Heart right ventricle (tissue), 16 donors: Measurements from ENCODE around the gene CX3CL1. TPM values are rescaled to one million over a fixed set of nuclear protein-coding genes. Genes with fewer than 3 reads are reported as not detected.

Experiments used
- ATAC-seq, 8 donors: fragments of 200-7000 bp; cut with Tn5 transposase; one replicate each; pipeline ENCODE4 v1.9.1; 2020; ENCODE audit warnings: mild to moderate bottlenecking in 8 of 8, moderate library complexity in 8 of 8, moderate number of reproducible peaks in 1 of 8
- DNase-seq, 2 donors: peaks; one replicate each; pipeline ENCODE4 v3.0.0-alpha.2; 2020
- H3K27ac ChIP-seq, 10 donors: fragments of 200-600 bp; sonication (generic) in 2 of 10; one replicate each; pipeline versions ENCODE4 v1.5.0 to v1.8.0; 2020 to 2022; ENCODE audit warnings: mild to moderate bottlenecking in 3 of 10
- H3K27me3 ChIP-seq, 7 donors: fragments of 200-600 bp; one replicate each; pipeline ENCODE4 v1.8.0; 2021 to 2022; ENCODE audit warnings: mild to moderate bottlenecking in 2 of 7
- H3K36me3 ChIP-seq, 9 donors: fragments of 200-600 bp; sonication (generic) in 1 of 9; one replicate each; pipeline versions ENCODE4 v1.5.0 to v1.8.0; 2020 to 2022; ENCODE audit warnings: mild to moderate bottlenecking in 2 of 9
- H3K4me1 ChIP-seq, 9 donors: fragments of 200-600 bp; sonication (generic) in 1 of 9; one replicate each; pipeline versions ENCODE4 v1.5.0 to v1.8.0; 2020 to 2022; ENCODE audit warnings: mild to moderate bottlenecking in 4 of 9
- H3K4me3 ChIP-seq, 10 donors: fragments of 200-600 bp; sonication (generic) in 2 of 10; one replicate each; pipeline versions ENCODE4 v1.5.0 to v1.8.0; 2020 to 2022; ENCODE audit warnings: mild to moderate bottlenecking in 7 of 10, moderate library complexity in 2 of 10
- H3K9me3 ChIP-seq, 11 donors: fragments of 200-600 bp in 10 of 11; sonication (generic) in 2 of 11; one replicate each; pipeline versions ENCODE4 v1.5.0 to v1.8.0; 2013 to 2022; ENCODE audit warnings: mild to moderate bottlenecking in 2 of 11, control low read depth in 1 of 11, moderate library complexity in 1 of 11
- WGBS, 2 donors: extraction: QIAGEN DNeasy Blood & Tissue Kit; methylation state at CpG; one replicate each; pipeline ENCODE4 v1.1.7; 2013; ENCODE audit warnings: inconsistent platforms in 1 of 2; 5-methylcytosine and 5-hydroxymethylcytosine counted together
- intact Hi-C, 10 donors: fragments of 100-400 bp; cut with DNase I; formaldehyde crosslinking; loops; one replicate each; pipeline versions ENCODE4 v1.11.1 to v1.14.2; 2022
- polyA plus RNA-seq, 2 donors: library from polyadenylated mRNA; stranded (reverse); fragments of 200-250 nt; gene quantifications; one replicate each; pipeline ENCODE4 v1.2.3, GENCODE V29; 2013
- total RNA-seq, 10 donors: library from RNA; stranded (reverse); fragmentation: NEBNext Ultra II Directional in 3 of 10; extraction: Animal tissue kit (Norgen Biotek cat#: 25700) in 3 of 10; gene quantifications; one replicate each; pipeline versions ENCODE4 v1.2.1 to v1.2.4, GENCODE V29; 2021 to 2023
- TF ChIP-seq, protein P1 (sequence below), 9 donors: fragments of 200-600 bp; sonication (generic) in 2 of 9; IDR thresholded peaks; one replicate each; pipeline versions ENCODE4 v1.5.0 to v1.8.0; 2021 to 2022; ENCODE audit warnings: antibody characterized with exemption in 9 of 9, mild to moderate bottlenecking in 5 of 9, moderate library complexity in 1 of 9
- donor health status: Arrhythmogenic right ventricular cardiomyopathy.
- donor health status: ischemic (EF 13 %, LVEDD 7.1; RV severe dilation, severe dysfunction).
- donor health status: healthy with polysubstance abuse.
- donor health status: DM: no; HTN: yes; CAD: no.
- donor health status: DM: no; HTN: no; CAD: no.
- donor health status: ischemic (EF 25% LVEDD 6.9; RV normal size, moderate dysfunction).
- donor health status: ischemic (EF 25% LVEDD 5.7; RV mildly dilated, moderate dysfunction).
- donor health status: healthy.
- donor health status: DM: yes; HTN: yes; CAD: no.
- donor health status: Ischemic cardiomyopathy.
- donor health status: ischemic (EF 35%, LVEDD 5.7; RV mildly dilated, moderate dysfunction).
- donor health status: nonischemic (EF 11% LVEDD 7.7; RV severe dilation, severe dysfunction).
- donor health status: DM: yes; HTN: yes; CAD: no.
- donor health status: PGD.
- donor health status: ischemic (EF 29% LVEDD 5.4; RV normal size, mild dysfunction).
- donor health status: nonischemic (EF 23%, LVEDD 6.1; RV moderate dilation, normal function).

Gene CX3CL1
- total and polyA plus RNA-seq, 12 donors: 7.8 to 46.3 (median 15.5) TPM

DNA sequence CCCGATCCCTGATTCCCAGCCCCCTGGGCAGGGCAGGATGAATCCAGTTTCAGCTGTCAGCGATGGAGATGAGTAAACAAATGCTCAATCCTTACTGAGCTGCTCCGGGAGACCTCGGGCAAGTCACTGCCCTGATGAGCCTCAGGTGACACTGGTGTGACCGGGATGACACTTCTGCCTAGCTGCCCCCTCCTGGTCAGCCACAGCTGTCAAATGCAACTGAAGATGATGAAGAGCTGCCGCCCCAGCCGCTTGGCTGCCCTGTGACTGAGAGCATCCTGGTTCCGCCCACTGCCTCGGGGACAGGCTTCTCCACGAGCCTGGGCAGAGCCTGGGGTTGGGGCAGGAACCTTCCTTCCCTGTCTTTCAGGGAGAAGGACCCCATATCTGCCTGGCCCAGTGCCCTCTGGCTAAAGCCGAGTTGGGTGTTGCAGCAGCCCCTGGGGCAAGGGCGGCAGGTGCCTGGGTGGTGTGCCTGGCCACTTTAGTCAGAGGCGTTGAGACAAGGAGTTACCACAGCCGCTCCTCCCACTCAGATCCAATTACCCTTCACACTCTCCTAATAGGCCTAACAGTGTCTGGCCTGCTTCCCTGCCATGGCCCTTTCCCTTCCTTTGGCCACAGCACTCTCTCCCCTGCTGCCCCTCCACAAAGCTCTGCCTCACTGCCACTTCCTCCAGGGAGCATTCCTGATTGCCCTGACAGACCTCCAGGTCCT is 37.7 kb downstream of the CX3CL1 start:
- ATAC-seq: peak in 3 of 8 donors; percentile 20 to 62 (median 33)
- intact Hi-C loops: loop anchor here in 4 of 10 donors (5.0 to 10.0 kb wide), 3 partner anchors 93 to 325 kb away; partner anchors contain the start of gene ARL2BP (in 1 of the 4)

DNA sequence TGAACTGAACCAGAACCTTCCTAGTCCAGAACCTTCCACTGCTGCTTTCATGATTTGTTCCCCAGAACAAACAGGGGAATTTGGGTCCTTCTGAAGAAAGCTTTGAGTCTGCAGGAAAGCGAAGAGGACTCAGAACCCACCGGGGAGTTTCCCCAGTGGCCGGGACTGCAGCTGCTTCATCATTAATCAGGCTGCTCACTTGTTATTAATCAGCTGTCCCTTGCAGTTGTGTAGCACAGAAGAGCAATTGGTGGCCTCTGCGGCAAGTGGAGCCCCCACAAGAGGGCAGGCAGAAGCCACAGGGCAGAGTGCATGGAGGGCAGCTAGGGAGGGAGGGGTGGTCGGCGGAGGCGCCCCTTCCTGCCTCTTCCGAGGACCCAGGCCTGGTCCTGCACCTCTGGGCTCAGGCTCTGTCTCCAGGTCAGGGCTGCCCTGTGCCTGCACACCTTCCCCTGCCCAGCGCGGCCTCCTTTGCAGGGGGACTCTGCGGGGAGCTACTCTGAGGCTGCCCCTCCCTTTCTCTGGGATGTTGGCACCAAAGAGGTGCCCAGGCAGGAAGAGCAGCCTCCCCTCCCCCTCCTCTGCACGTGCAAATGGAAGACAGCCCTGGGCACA is 39.2 kb downstream of the CX3CL1 start:
- Histone ChIP-seq H3K36me3 (no peaks in the 10 kb centered on the region), H3K4me1 (peaks cover 6 to 33% (median 26%) of the 10 kb centered on the region in 9 donors), H3K4me3 (no peak overlapping the region), H3K9me3 (no peaks in the 10 kb centered on the region), H3K27ac (no peak overlapping the region), H3K27me3 (no peaks in the 10 kb centered on the region)
- DNase-seq (no peak), ATAC-seq (no peak)
- TF ChIP-seq, protein P1, sequence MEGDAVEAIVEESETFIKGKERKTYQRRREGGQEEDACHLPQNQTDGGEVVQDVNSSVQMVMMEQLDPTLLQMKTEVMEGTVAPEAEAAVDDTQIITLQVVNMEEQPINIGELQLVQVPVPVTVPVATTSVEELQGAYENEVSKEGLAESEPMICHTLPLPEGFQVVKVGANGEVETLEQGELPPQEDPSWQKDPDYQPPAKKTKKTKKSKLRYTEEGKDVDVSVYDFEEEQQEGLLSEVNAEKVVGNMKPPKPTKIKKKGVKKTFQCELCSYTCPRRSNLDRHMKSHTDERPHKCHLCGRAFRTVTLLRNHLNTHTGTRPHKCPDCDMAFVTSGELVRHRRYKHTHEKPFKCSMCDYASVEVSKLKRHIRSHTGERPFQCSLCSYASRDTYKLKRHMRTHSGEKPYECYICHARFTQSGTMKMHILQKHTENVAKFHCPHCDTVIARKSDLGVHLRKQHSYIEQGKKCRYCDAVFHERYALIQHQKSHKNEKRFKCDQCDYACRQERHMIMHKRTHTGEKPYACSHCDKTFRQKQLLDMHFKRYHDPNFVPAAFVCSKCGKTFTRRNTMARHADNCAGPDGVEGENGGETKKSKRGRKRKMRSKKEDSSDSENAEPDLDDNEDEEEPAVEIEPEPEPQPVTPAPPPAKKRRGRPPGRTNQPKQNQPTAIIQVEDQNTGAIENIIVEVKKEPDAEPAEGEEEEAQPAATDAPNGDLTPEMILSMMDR (IDR thresholded peaks at IDR 0.05): no peak
- intact Hi-C loops: loop anchor here in 3 of 10 donors (10.0 kb wide), 2 partner anchors 167 to 327 kb away; partner anchors contain the start of gene ARL2BP (in 1 of the 3)
- WGBS, 2 donors: 68 to 73% methylated on average over 12 of the region's 12 CpGs

More for the DNA sequence above, 37.7 kb downstream of the CX3CL1 start:
- 64 to 68% methylated on average over 14 of the region's 14 CpGs for WGBS, 2 donors
- DNase-seq: no peak
- H3K4me1 ChIP-seq: peaks cover 6 to 28% (median 22%) of the 10 kb centered on the region in 9 donors
- no peak overlapping the region for H3K4me3 ChIP-seq
- peak overlapping the region in 9 of 10 donors; percentile 8 to 75 (median 63) for H3K27ac ChIP-seq
- H3K27me3 ChIP-seq: no peaks in the 10 kb centered on the region
- H3K36me3 ChIP-seq: no peaks in the 10 kb centered on the region
- TF ChIP-seq, protein P1 (IDR thresholded peaks at IDR 0.05): no peak
- H3K9me3 ChIP-seq: no peaks in the 10 kb centered on the region

DNA sequence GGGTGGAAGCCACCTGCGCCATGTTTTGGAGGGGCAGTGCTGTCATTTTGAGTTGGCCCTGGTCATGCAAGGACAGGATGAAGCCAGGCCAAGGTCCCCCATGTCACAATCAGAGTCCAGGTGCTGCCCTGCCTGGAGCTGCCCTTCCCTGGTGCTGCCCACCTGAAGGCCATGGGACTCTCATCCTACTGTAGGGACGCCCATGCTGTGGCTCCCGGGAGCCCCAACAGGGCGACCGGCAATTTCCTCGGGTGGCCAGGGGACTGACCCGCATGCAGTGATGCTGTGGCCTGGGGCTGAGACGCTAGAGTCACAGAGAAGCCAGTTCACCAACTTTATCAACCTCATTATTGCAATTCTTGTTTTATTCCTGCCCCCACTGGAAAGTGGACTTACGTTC is 40.3 kb downstream of the CX3CL1 start:
- Histone ChIP-seq H3K4me3 (no peak overlapping the region), H3K9me3 (no peaks in the 10 kb centered on the region), H3K36me3 (no peaks in the 10 kb centered on the region), H3K4me1 (peaks cover 11 to 45% (median 36%) of the 10 kb centered on the region in 9 donors), H3K27ac (no peak overlapping the region), H3K27me3 (no peaks in the 10 kb centered on the region)
- no peak for DNase-seq
- intact Hi-C loops: loop anchor here in 3 of 10 donors (10.0 kb wide), 2 partner anchors 168 to 328 kb away; partner anchors contain the start of gene ARL2BP (in 1 of the 3)
- WGBS, 2 donors: 94 to 95% methylated on average over 9 of the region's 9 CpGs
- ATAC-seq: no peak
- TF ChIP-seq, protein P1 (IDR thresholded peaks at IDR 0.05): no peak

DNA sequence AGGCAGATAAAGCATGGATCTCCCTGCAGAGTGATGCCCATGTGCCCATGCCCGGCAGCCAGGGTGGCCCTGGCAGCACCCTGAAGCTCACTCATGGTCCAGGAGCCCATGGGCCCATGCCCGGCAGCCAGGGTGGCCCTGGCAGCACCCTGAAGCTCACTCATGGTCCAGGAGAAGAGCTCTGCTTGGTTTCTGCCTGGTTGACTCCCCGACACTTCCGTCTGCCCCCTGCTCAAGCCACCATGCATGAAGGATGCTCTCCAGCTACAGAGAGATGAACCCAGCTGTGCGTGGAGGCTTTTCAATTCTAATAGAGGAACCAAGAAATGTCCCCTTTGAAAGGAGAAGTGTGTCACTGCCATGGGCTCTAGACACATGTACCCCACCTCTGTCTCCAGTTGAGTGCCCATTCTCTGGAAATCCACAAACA is 41.0 kb downstream of the CX3CL1 start:
- 91% methylated on average over 5 of the region's 5 CpGs for WGBS, 2 donors
- Histone ChIP-seq H3K4me1 (peaks cover 11 to 51% (median 41%) of the 10 kb centered on the region in 9 donors), H3K27me3 (no peaks in the 10 kb centered on the region), H3K4me3 (no peak overlapping the region), H3K9me3 (no peaks in the 10 kb centered on the region), H3K36me3 (no peaks in the 10 kb centered on the region), H3K27ac (no peak overlapping the region)
- DNase-seq (no peak), ATAC-seq (no peak)
- TF ChIP-seq, protein P1 (IDR thresholded peaks at IDR 0.05): no peak
- intact Hi-C loops: loop anchor here in 3 of 10 donors (10.0 kb wide), 2 partner anchors 169 to 329 kb away; partner anchors contain the start of gene ARL2BP (in 1 of the 3)
